NCI-H1417 (cell line): ENCODE measurements around the gene OR7E24.
A peak's percentile ranks its signal among the peaks of the same experiment; 100 is the strongest.
"Not testable (repeated sequence)": the region's sequence is repeated elsewhere in the genome, so short reads cannot be mapped to it uniquely, and the experiment has no call there.

Source experiments
- DNase-seq, 3 experiments: peaks; one replicate each; lab custom pipeline; 2025; lab: John Stamatoyannopoulos, UW

OR7E24 gene

GRCh38 chr19:9250630-9251029, at the start of gene OR7E24:
OR7E24 (plus strand) TSS chr19:9250930; CDS start chr19:9251044, 114 bp downstream.
- no peak for DNase-seq

GRCh38 chr19:9205501-9206113, 45.1 kb upstream of the OR7E24 start:
- peak; percentile 39 to 82 (median 76) for DNase-seq

GRCh38 chr19:9219489-9219888, 31.2 kb upstream of the OR7E24 start, which contains the start of gene OR7D4:
OR7D4 (minus strand) TSS chr19:9219589; CDS start chr19:9214837, 4,752 bp downstream.
- DNase-seq = no peak

GRCh38 chr19:9251236-9251635, 506 bp downstream of the OR7E24 start:
- DNase-seq = no peak

- not testable (repeated sequence) for DNase-seq
These were observed 32.8 kb downstream of the OR7E24 start for GRCh38 chr19:9283485-9283884.

- no peak for DNase-seq
These were observed 38.6 kb downstream of the OR7E24 start for GRCh38 chr19:9289231-9289884.

GRCh38 chr19:9295411-9295849, 44.7 kb downstream of the OR7E24 start:
- DNase-seq = no peak

GRCh38 chr19:9296336-9296735, 45.6 kb downstream of the OR7E24 start:
- DNase-seq = no peak
